Measurements from ENCODE around the gene TEKT2.

The TEKT2 gene

GRCh38 chr1:36083635-36084496, at the start of gene TEKT2:
Gene TEKT2, plus strand, starts transcription at chr1:36084094. Its CDS starts 828 bp downstream, at chr1:36084922.
- no peak for DNase-seq (ENCODE audit: low read depth, low spot score)

GRCh38 chr1:36034692-36035091, 49.2 kb upstream of the TEKT2 start:
- no peak for DNase-seq (ENCODE audit: low read depth, low spot score)

GRCh38 chr1:36035154-36035553, 48.7 kb upstream of the TEKT2 start:
- DNase-seq (ENCODE audit: low read depth, low spot score): no peak

- DNase-seq (ENCODE audit: low read depth, low spot score): no peak
These were observed 43.7 kb upstream of the TEKT2 start for GRCh38 chr1:36040238-36040637.

GRCh38 chr1:36051821-36052220, 32.1 kb upstream of the TEKT2 start:
- DNase-seq (ENCODE audit: low read depth, low spot score): no peak

- DNase-seq (ENCODE audit: low read depth, low spot score): no peak
These were observed 29.9 kb upstream of the TEKT2 start for GRCh38 chr1:36053978-36054377.

GRCh38 chr1:36055706-36056105, 28.2 kb upstream of the TEKT2 start:
- DNase-seq (ENCODE audit: low read depth, low spot score): no peak

- no peak for DNase-seq (ENCODE audit: low read depth, low spot score)
These were observed 21.6 kb upstream of the TEKT2 start for GRCh38 chr1:36062315-36062714.

- DNase-seq (ENCODE audit: low read depth, low spot score): no peak
These were observed 16.0 kb upstream of the TEKT2 start for GRCh38 chr1:36067871-36068270.

- DNase-seq (ENCODE audit: low read depth, low spot score): no peak
These were observed 15.0 kb upstream of the TEKT2 start for GRCh38 chr1:36068866-36069265.

- no peak for DNase-seq (ENCODE audit: low read depth, low spot score)
These were observed 13.5 kb upstream of the TEKT2 start for GRCh38 chr1:36070349-36070748.

- no peak for DNase-seq (ENCODE audit: low read depth, low spot score)
These were observed 6.8 kb upstream of the TEKT2 start for GRCh38 chr1:36076979-36077573.

- no peak for DNase-seq (ENCODE audit: low read depth, low spot score)
These were observed 3.7 kb upstream of the TEKT2 start for GRCh38 chr1:36080236-36080635.

GRCh38 chr1:36080801-36081200, 3.1 kb upstream of the TEKT2 start:
- DNase-seq (ENCODE audit: low read depth, low spot score): no peak

- DNase-seq (ENCODE audit: low read depth, low spot score): no peak
These were observed 1.9 kb upstream of the TEKT2 start for GRCh38 chr1:36081926-36082485.

GRCh38 chr1:36083219-36083618, 675 bp upstream of the TEKT2 start:
- no peak for DNase-seq (ENCODE audit: low read depth, low spot score)

GRCh38 chr1:36084497-36085115, 712 bp downstream of the TEKT2 start:
- DNase-seq (ENCODE audit: low read depth, low spot score): no peak

- no peak for DNase-seq (ENCODE audit: low read depth, low spot score)
These were observed 1.2 kb downstream of the TEKT2 start for GRCh38 chr1:36085126-36085525.

- no peak for DNase-seq (ENCODE audit: low read depth, low spot score)
These were observed 2.0 kb downstream of the TEKT2 start for GRCh38 chr1:36085686-36086526.

GRCh38 chr1:36086529-36087232, 2.8 kb downstream of the TEKT2 start:
- no peak for DNase-seq (ENCODE audit: low read depth, low spot score)

Measured in activated CD4-positive, CD25-positive, alpha-beta regulatory T cell treated with anti-CD3 and anti-CD28 coated beads, Interleukin-2, amount 50 U/mL, for 16 hours (primary cell).